Subcutaneous preadipocyte (primary cell): ENCODE measurements around the gene PCYT1A. TPM values are rescaled to one million over a fixed set of nuclear protein-coding genes. Genes with fewer than 3 reads are reported as not detected.

ENCODE experiments used
- small RNA-seq: library from RNA; depleted of rRNA; stranded (forward); fragments of <200 nt; gene quantifications from one replicate; pipeline ENCODE3, GENCODE V24; 2012
- total RNA-seq: library from RNA; depleted of rRNA; stranded (reverse); fragments of >200 nt; gene quantifications from 2 replicates; pipeline ENCODE4 v1.2.3, GENCODE V29; 2012

The PCYT1A gene
- 73.5 and 77.2 TPM in 2 replicates for total RNA-seq

DNA sequence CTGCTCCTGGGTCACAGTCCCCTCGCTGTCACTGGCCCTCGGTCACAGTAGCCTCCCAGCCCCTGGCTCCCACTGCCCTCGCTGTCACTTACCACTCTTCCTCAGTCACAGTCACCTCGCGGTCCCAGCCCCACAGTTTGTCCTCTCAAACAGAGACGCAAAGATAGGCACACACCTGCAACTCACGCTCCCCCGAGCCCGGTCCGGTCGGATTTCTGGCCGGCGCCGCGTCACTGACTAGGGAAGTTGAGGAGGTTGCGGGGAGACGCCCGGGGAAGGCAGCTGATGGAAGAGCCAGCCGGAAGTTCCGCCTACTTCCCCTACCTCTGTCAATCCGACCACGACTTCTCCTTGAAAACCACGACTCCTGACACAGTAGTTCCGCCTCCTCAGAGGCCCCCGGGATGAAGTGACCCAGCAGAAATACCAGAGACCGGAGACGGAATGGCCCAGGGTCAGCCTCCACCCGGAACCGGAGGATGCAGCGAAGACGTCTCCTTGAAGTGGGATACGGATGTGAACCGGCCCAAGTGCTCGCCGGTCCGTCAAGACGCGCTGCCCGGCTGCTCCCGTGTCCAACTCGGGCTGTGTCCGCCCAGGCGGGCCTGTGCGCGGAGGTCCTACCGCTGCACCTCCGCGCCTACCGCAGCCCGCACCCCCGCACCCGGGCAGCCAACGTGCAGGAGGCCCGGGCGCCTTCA, at the start of gene PCYT1A:
Gene PCYT1A (minus strand): TSS at position 287 of the 701 bp plus-strand sequence. CDS start 17,195 bp downstream, outside the sequence.

GRCh38 chr3:196317687-196318467, 30.4 kb upstream of the PCYT1A start, which contains the start of gene DYNLT2B:
DYNLT2B (minus strand) TSS chr3:196318240; CDS start chr3:196318152, 88 bp downstream.

GRCh38 chr3:196216089-196216564, 71.4 kb downstream of the PCYT1A start, which contains the start of gene SLC51A:
SLC51A (plus strand) TSS chr3:196216534; CDS start chr3:196216713, 179 bp downstream.

DNA sequence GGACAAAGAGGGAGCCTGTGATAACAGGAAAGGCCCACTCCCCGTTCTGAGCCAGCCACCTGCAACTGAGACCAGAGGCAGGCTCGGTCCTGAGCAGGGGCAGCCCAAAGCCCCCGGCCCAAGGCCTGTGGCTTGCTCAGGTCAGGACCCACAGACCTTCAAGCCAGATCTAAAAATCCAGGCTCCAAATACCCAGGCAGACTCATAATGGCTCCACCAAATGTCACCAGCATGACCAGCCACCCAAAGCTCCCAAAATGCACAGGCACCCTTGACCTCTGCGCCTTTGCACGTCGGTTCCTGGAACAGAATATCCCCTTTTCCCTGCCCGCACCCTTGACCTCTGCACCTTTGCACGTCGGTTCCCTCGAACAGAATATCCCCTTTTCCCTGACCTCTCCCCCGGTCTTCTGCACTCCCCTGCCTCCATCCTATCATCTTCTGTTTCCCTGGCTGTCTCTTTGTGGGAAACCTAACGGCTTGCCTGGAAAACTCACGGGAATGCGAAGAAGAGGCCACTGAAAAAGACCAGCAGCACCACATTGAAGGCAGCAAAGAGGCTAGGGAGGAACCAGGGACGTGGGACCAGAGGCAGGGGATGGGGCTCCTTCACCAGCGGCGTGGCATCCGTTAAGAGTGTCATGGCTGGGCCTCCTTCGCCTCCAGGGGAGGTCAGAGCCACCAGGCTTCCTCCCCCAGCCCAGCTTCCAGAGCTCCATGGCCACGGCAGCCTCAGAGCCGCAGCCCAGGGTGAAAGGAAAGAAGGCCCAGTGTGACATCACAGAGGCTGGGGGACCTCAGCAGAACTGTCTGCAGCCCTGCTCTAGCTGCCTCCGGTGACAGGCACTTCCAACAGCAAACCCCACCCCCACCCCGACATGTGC, 76.6 kb downstream of the PCYT1A start, which contains the start of gene ZDHHC19:
Gene ZDHHC19 (minus strand): TSS at position 728 of the 884 bp plus-strand sequence. CDS start 85 bp downstream, at position 643.

Small RNA genes lying within 50 kb of the gene (small RNA-seq; reads per million reads assigned to genes)
- not detected for gene AC069257.2
- gene RF00019: not detected

Other genes with a start within 250 kb of the PCYT1A start
- gene TFRC, start 205.6 kb downstream of the PCYT1A start, total RNA-seq: 157 and 191 TPM in 2 replicates
- not detected in 2 replicates for gene ZDHHC19, start 76.3 kb downstream of the PCYT1A start, total RNA-seq
- not detected in 2 replicates for gene SLC51A, start 71.2 kb downstream of the PCYT1A start, total RNA-seq
- 6.5 and 7.0 TPM in 2 replicates for gene DYNLT2B, start 30.5 kb upstream of the PCYT1A start, total RNA-seq
- gene TM4SF19, start 50.7 kb upstream of the PCYT1A start, total RNA-seq: 0.37 and 4.5 TPM in 2 replicates
- 19.1 and 19.5 TPM in 2 replicates for gene UBXN7, start 144.7 kb upstream of the PCYT1A start, total RNA-seq
- 18.0 and 29.5 TPM in 2 replicates for gene RNF168, start 216.0 kb upstream of the PCYT1A start, total RNA-seq
- gene SMCO1, start 227.6 kb upstream of the PCYT1A start, total RNA-seq: under 0.01 TPM in 1 of 2 replicates, not detected in the other